Ureter (tissue), 1 donor: ENCODE data around the gene S100A1. TPM values are rescaled to one million over a fixed set of nuclear protein-coding genes. Genes with fewer than 3 reads are reported as not detected.
"Not testable (repeated sequence)": the region's sequence is repeated elsewhere in the genome, so short reads cannot be mapped to it uniquely, and the experiment has no call there.

Experiments
- DNase-seq: peaks from one replicate; pipeline ENCODE4 v3.0.0-alpha.2; 2020; ENCODE audit warnings: low spot score
- total RNA-seq: library from RNA; stranded (reverse); gene quantifications from one replicate; pipeline ENCODE4 v1.2.4, GENCODE V29; 2023
- donor health status: DM: yes; HTN: yes; CAD: no.

S100A1 gene
- total RNA-seq, 1 donor from 2014 or later = not detected

- DNase-seq = no peak
Observed at GRCh38 chr1:153655333-153655732, 27.1 kb downstream of the S100A1 start.

- peak; percentile 94 for DNase-seq
Observed at GRCh38 chr1:153658400-153659174, 30.4 kb downstream of the S100A1 start, which contains the start of gene SNAPIN. Gene SNAPIN, plus strand, starts transcription at chr1:153658703. Its CDS starts 41 bp downstream, at chr1:153658744.

GRCh38 chr1:153659175-153659534 lies 30.9 kb downstream of the S100A1 start:
- DNase-seq = no peak

GRCh38 chr1:153659656-153660055 lies 31.4 kb downstream of the S100A1 start:
- DNase-seq = no peak

GRCh38 chr1:153661111-153661708 lies 33.0 kb downstream of the S100A1 start:
- no peak for DNase-seq

- DNase-seq = no peak
Observed at GRCh38 chr1:153662269-153662668, 34.0 kb downstream of the S100A1 start.

- DNase-seq = no peak
Observed at GRCh38 chr1:153663211-153663610, 35.0 kb downstream of the S100A1 start.

- no peak for DNase-seq
Observed at GRCh38 chr1:153667439-153667838, 39.2 kb downstream of the S100A1 start.

GRCh38 chr1:153668672-153669071 lies 40.4 kb downstream of the S100A1 start:
- not testable (repeated sequence) for DNase-seq

- no peak for DNase-seq
Observed at GRCh38 chr1:153669606-153670005, 41.4 kb downstream of the S100A1 start.

- DNase-seq = no peak
Observed at GRCh38 chr1:153670257-153670858, 42.1 kb downstream of the S100A1 start.

- DNase-seq = peak; percentile 99
Observed at GRCh38 chr1:153670859-153671627, 42.8 kb downstream of the S100A1 start, which contains the start of gene ILF2. Gene ILF2, minus strand, starts transcription at chr1:153670993. Its CDS starts 71 bp downstream, at chr1:153670922.

GRCh38 chr1:153671628-153672353 lies 43.6 kb downstream of the S100A1 start:
- DNase-seq = peak; percentile 59

- no peak for DNase-seq
Observed at GRCh38 chr1:153673511-153673910, 45.3 kb downstream of the S100A1 start.

- DNase-seq = peak; percentile 60
Observed at GRCh38 chr1:153677718-153678518, 49.7 kb downstream of the S100A1 start.

GRCh38 chr1:153678519-153679336 lies 50.5 kb downstream of the S100A1 start, which contains the start of gene NPR1:
Gene NPR1, plus strand, starts transcription at chr1:153678688. Its CDS starts 421 bp downstream, at chr1:153679109.
- peak; percentile 63 for DNase-seq

GRCh38 chr1:153679337-153680119 lies 51.3 kb downstream of the S100A1 start:
- no peak for DNase-seq

GRCh38 chr1:153680120-153680403 lies 51.8 kb downstream of the S100A1 start:
- no peak for DNase-seq
